ENCODE results near the gene HPS1.

The HPS1 gene

GRCh38 chr10:98418665-98419468 is 27.9 kb downstream of the HPS1 start:
- no peak overlapping the region for H3K4me3 ChIP-seq (ENCODE audit: low read depth, low read length)
- no peak for DNase-seq (ENCODE audit: low read depth)
- TF ChIP-seq CTCF (IDR thresholded peaks at IDR 0.05; ENCODE audit: low read depth, low read length, missing control alignments) = no peak

GRCh38 chr10:98417973-98418664 is 28.6 kb downstream of the HPS1 start:
- no peak for TF ChIP-seq CTCF (IDR thresholded peaks at IDR 0.05; ENCODE audit: low read depth, low read length, missing control alignments)
- no peak overlapping the region for H3K4me3 ChIP-seq (ENCODE audit: low read depth, low read length)
- no peak for DNase-seq (ENCODE audit: low read depth)

- DNase-seq (ENCODE audit: low read depth) = no peak
- no peak overlapping the region for H3K4me3 ChIP-seq (ENCODE audit: low read depth, low read length)
- TF ChIP-seq CTCF (IDR thresholded peaks at IDR 0.05; ENCODE audit: low read depth, low read length, missing control alignments) = no peak
Measured at GRCh38 chr10:98417481-98417959, 29.2 kb downstream of the HPS1 start.

GRCh38 chr10:98416606-98417388 is 29.9 kb downstream of the HPS1 start:
- DNase-seq (ENCODE audit: low read depth) = no peak
- TF ChIP-seq CTCF (IDR thresholded peaks at IDR 0.05; ENCODE audit: low read depth, low read length, missing control alignments) = no peak

GRCh38 chr10:98415731-98416119 is 31.0 kb downstream of the HPS1 start:
- TF ChIP-seq CTCF (IDR thresholded peaks at IDR 0.05; ENCODE audit: low read depth, low read length, missing control alignments) = no peak
- no peak overlapping the region for H3K4me3 ChIP-seq (ENCODE audit: low read depth, low read length)
- no peak for DNase-seq (ENCODE audit: low read depth)

More at GRCh38 chr10:98416606-98417388, 29.9 kb downstream of the HPS1 start:
- H3K4me3 ChIP-seq (ENCODE audit: low read depth, low read length) = no peak overlapping the region

- DNase-seq (ENCODE audit: low read depth) = no peak
- no peak within 1 kb of the TSS for H3K4me3 ChIP-seq (ENCODE audit: low read depth, low read length)
- TF ChIP-seq CTCF (IDR thresholded peaks at IDR 0.05; ENCODE audit: low read depth, low read length, missing control alignments) = no peak
Measured at GRCh38 chr10:98414932-98415730, 31.6 kb downstream of the HPS1 start, which contains the start of gene PYROXD2. Gene PYROXD2 (minus strand): TSS chr10:98415182. CDS start chr10:98415135, 47 bp downstream.
